HEK293T (cell line): ENCODE data around the gene KCTD6.
A peak's percentile ranks its signal among the peaks of the same experiment; 100 is the strongest.

Experiments
- CTCF ChIA-PET: fragments of 350-600 bp; formaldehyde crosslinking; extraction: SDS; loops from one replicate; lab custom pipeline; 2021; ENCODE audit warnings: antibody characterized with exemption, inconsistent platforms; lab: Yijun Ruan, JAX
- POLR2A ChIA-PET: fragments of 350-600 bp; formaldehyde crosslinking; extraction: SDS; loops from one replicate; lab custom pipeline; 2020; ENCODE audit warnings: antibody characterized with exemption, inconsistent platforms; lab: Yijun Ruan, JAX
- DNase-seq: peaks from one replicate; pipeline ENCODE4 v3.0.0; 2012; ENCODE audit warnings: mixed read lengths; ENCODE audit errors: extremely low spot score
- ARNT ChIP-seq: fragments of 450-650 bp; IDR thresholded peaks from 2 replicates; pipeline ENCODE4 v1.6.1; 2017; ENCODE audit warnings: mild to moderate bottlenecking
- BHLHE40 ChIP-seq: fragments of 450-650 bp; IDR thresholded peaks from 2 replicates; pipeline ENCODE4 v1.6.1; 2016; ENCODE audit warnings: mild to moderate bottlenecking, moderate library complexity, borderline replicate concordance
- CTBP1 ChIP-seq: fragments of 450-650 bp; IDR thresholded peaks from 2 replicates; pipeline ENCODE4 v1.6.1; 2016; ENCODE audit warnings: borderline replicate concordance
- ELF4 ChIP-seq: fragments of 450-650 bp; IDR thresholded peaks from 2 replicates; pipeline ENCODE4 v1.6.1; 2017; ENCODE audit warnings: antibody characterized with exemption
- FOXA1 ChIP-seq: fragments of 450-650 bp; IDR thresholded peaks from 2 replicates; pipeline ENCODE4 v1.6.1; 2016; ENCODE audit warnings: mild to moderate bottlenecking
- FOXK2 ChIP-seq: fragments of 450-650 bp; IDR thresholded peaks from 2 replicates; pipeline ENCODE4 v1.6.1; 2016; ENCODE audit warnings: mild to moderate bottlenecking
- FOXM1 ChIP-seq: fragments of 450-650 bp; IDR thresholded peaks from 2 replicates; pipeline ENCODE4 v1.6.1; 2017; ENCODE audit warnings: mild to moderate bottlenecking, borderline replicate concordance
- HDGF ChIP-seq: fragments of 450-650 bp; IDR thresholded peaks from 2 replicates; pipeline ENCODE4 v1.6.1; 2017; ENCODE audit warnings: antibody characterized with exemption, borderline replicate concordance
- L3MBTL2 ChIP-seq: fragments of 450-650 bp; conservative IDR thresholded peaks from 2 replicates; pipeline ENCODE4 v1.6.1; 2016; ENCODE audit warnings: mild to moderate bottlenecking
- LEF1 ChIP-seq: fragments of 450-650 bp; IDR thresholded peaks from 2 replicates; pipeline ENCODE4 v1.6.1; 2017; ENCODE audit warnings: mild to moderate bottlenecking, borderline replicate concordance
- NFRKB ChIP-seq: fragments of 450-650 bp; IDR thresholded peaks from 2 replicates; pipeline ENCODE4 v1.6.1; 2016; ENCODE audit warnings: mild to moderate bottlenecking, moderate library complexity
- PKNOX1 ChIP-seq: fragments of 450-650 bp; IDR thresholded peaks from 2 replicates; pipeline ENCODE4 v1.6.1; 2016
- SP1 ChIP-seq: fragments of 450-650 bp; IDR thresholded peaks from 2 replicates; pipeline ENCODE4 v1.6.1; 2017
- SUZ12 ChIP-seq: fragments of 450-650 bp; IDR thresholded peaks from 2 replicates; pipeline ENCODE4 v1.6.1; 2016; ENCODE audit warnings: mild to moderate bottlenecking
- TARDBP ChIP-seq: fragments of 450-650 bp; IDR thresholded peaks from 2 replicates; pipeline ENCODE4 v1.6.1; 2016
- ZNF384 ChIP-seq: fragments of 450-650 bp; IDR thresholded peaks from 2 replicates; pipeline ENCODE4 v1.6.1; 2016

The KCTD6 gene

GRCh38 chr3:58463942-58464271 lies 28.0 kb upstream of the KCTD6 start:
- no peak for DNase-seq
- no peak for TF ChIP-seq NFRKB
- no peak for TF ChIP-seq LEF1
- POLR2A ChIA-PET, result no interaction called here
- CTCF ChIA-PET, result interaction anchor here (0.7 to 1.3 kb wide), 5 partner anchors 8 to 63 kb away, joined by 3 to 12 read pairs (median 5); no protein-coding TSS in a partner anchor

GRCh38 chr3:58464866-58465265 lies 27.0 kb upstream of the KCTD6 start:
- CTCF ChIA-PET, result no interaction called here
- TF ChIP-seq FOXA1 (no peak), FOXM1 (no peak), PKNOX1 (peak; percentile 52; the same call in 1 of the 2 replicates)
- DNase-seq, result no peak
- POLR2A ChIA-PET, result no interaction called here

- TF ChIP-seq HDGF (no peak), PKNOX1 (no peak), BHLHE40 (no peak), SUZ12 (no peak), ARNT (no peak), TARDBP (no peak), FOXM1 (no peak), SP1 (no peak)
- DNase-seq, result no peak
- ChIA-PET CTCF (no interaction called here), POLR2A (interaction anchor here (0.6 kb wide), 1 partner anchor 54 kb away, joined by 3 read pairs; no protein-coding TSS in a partner anchor)
Observed at GRCh38 chr3:58466899-58467563, 24.9 kb upstream of the KCTD6 start.

GRCh38 chr3:58469096-58469495 lies 22.8 kb upstream of the KCTD6 start:
- ChIA-PET POLR2A (no interaction called here), CTCF (no interaction called here)
- TF ChIP-seq LEF1, result no peak
- DNase-seq, result no peak

GRCh38 chr3:58470363-58471024 lies 21.4 kb upstream of the KCTD6 start:
- no peak for TF ChIP-seq CTBP1
- TF ChIP-seq SUZ12, result no peak
- no peak for TF ChIP-seq SP1
- no peak for TF ChIP-seq FOXA1
- TF ChIP-seq HDGF, result no peak
- no peak for TF ChIP-seq PKNOX1
- no peak for TF ChIP-seq BHLHE40
- no peak for TF ChIP-seq FOXK2
- no peak for TF ChIP-seq L3MBTL2
- no peak for TF ChIP-seq ELF4
- TF ChIP-seq ARNT, result no peak
- no peak for TF ChIP-seq NFRKB
- no peak for TF ChIP-seq TARDBP
- no peak for TF ChIP-seq ZNF384
- TF ChIP-seq FOXM1, result no peak
- no peak for TF ChIP-seq LEF1
- ChIA-PET POLR2A (interaction anchor here (1.4 to 1.6 kb wide), 3 partner anchors 15 to 165 kb away, joined by 3 to 6 read pairs (median 4); partner anchors contain the start of genes HTD2, KCTD6 and RPP14), CTCF (no interaction called here)
- no peak for DNase-seq

- POLR2A ChIA-PET, result interaction anchor here (1.1 to 1.6 kb wide), 4 partner anchors 14 to 165 kb away, joined by 3 to 6 read pairs (median 4); partner anchors contain the start of genes HTD2, KCTD6 and RPP14
- CTCF ChIA-PET, result interaction anchor here (0.6 to 1.3 kb wide), 2 partner anchors 8 to 16 kb away, joined by 3 read pairs; no protein-coding TSS in a partner anchor
- peak; percentile 52 for DNase-seq
- peak; percentile 76; the same call in 1 of the 2 replicates for TF ChIP-seq CTBP1
- 0 out of 2 replicates have a peak, but pooled peaks have one; percentile 31 for TF ChIP-seq LEF1
- peak; percentile 47 for TF ChIP-seq L3MBTL2
- TF ChIP-seq SP1, result no peak
- peak; percentile 83 for TF ChIP-seq PKNOX1
- TF ChIP-seq HDGF, result no peak
- TF ChIP-seq BHLHE40, result no peak
- peak; percentile 99 for TF ChIP-seq FOXA1
Observed at GRCh38 chr3:58471025-58471887, 20.6 kb upstream of the KCTD6 start.
